Ovary (tissue), 3 donors: ENCODE data around the gene ALKBH1.

Source experiments
- EP300 ChIP-seq: sonication (generic); formaldehyde crosslinking; IDR thresholded peaks from one replicate; pipeline ENCODE4 v1.6.1; 2017; ENCODE audit warnings: antibody characterized with exemption
- TF ChIP-seq, protein P1 (sequence below), 3 donors: fragments of 450-650 bp in 2 of 3; fragments of 200-600 bp in 1 of 3; IDR thresholded peaks; one replicate each; pipeline versions ENCODE4 v1.5.1 to v1.8.0; 2016 to 2022; ENCODE audit warnings: antibody characterized with exemption in 3 of 3, mild to moderate bottlenecking in 1 of 3
- donor health status: DM: no; HTN: no; CAD: no.

DNA sequence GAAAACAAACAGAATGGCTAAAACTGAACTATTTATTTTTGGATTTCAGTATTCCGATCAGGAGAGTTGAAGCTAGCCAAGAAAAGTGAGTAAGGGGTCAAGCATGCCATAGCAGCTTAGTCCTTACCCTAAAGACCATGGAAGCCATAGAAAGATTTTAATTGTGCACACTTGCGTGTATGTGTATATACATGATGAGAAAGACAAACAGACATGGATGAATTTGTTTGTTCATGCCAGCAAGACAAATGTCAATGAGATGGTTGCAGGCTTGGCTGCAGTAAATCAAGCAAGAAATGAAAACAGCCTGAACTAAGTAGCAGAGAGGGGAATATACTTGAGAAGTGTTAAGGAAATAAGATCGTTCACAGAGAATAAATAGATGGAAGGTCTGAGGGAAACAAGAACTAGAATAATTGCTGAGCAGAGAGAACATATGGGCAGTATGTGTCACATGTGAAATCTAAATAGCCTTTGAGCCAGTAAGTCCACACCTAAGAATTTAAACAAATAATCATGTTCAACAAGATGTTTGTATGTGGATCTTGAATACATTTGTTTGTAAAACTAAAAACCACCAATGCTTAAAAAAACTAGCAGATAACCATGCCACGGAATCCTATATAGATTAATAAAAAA lies 38.4 kb upstream of the ALKBH1 start:
- TF ChIP-seq, protein P1, sequence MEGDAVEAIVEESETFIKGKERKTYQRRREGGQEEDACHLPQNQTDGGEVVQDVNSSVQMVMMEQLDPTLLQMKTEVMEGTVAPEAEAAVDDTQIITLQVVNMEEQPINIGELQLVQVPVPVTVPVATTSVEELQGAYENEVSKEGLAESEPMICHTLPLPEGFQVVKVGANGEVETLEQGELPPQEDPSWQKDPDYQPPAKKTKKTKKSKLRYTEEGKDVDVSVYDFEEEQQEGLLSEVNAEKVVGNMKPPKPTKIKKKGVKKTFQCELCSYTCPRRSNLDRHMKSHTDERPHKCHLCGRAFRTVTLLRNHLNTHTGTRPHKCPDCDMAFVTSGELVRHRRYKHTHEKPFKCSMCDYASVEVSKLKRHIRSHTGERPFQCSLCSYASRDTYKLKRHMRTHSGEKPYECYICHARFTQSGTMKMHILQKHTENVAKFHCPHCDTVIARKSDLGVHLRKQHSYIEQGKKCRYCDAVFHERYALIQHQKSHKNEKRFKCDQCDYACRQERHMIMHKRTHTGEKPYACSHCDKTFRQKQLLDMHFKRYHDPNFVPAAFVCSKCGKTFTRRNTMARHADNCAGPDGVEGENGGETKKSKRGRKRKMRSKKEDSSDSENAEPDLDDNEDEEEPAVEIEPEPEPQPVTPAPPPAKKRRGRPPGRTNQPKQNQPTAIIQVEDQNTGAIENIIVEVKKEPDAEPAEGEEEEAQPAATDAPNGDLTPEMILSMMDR (IDR thresholded peaks at IDR 0.05) = no peak
- no peak for TF ChIP-seq EP300
